VCaP (cell line): ENCODE measurements around the gene GPR160.

Source experiments
- H3K27ac ChIP-seq: fragments of 450-650 bp; 2 replicates; pipeline ENCODE4 v1.5.1; 2017
- CTCF ChIP-seq: fragments of 450-650 bp; conservative IDR thresholded peaks from 2 replicates; pipeline ENCODE4 v1.5.1; 2017; ENCODE audit warnings: mild to moderate bottlenecking, moderate library complexity

GPR160 gene

GRCh38 chr3:170096342-170096741 lies 58.5 kb downstream of the GPR160 start:
- TF ChIP-seq CTCF: no peak
- H3K27ac ChIP-seq: no peak overlapping the region

- no peak for TF ChIP-seq CTCF
These were observed 61.0 kb downstream of the GPR160 start for GRCh38 chr3:170098753-170099152.

GRCh38 chr3:170100944-170101343 lies 63.1 kb downstream of the GPR160 start:
- no peak for TF ChIP-seq CTCF
- H3K27ac ChIP-seq: peak overlapping the region; percentile 2; the same call in 1 of the 2 replicates

More at GRCh38 chr3:170098753-170099152, 61.0 kb downstream of the GPR160 start:
- no peak overlapping the region for H3K27ac ChIP-seq

- H3K27ac ChIP-seq: no peak overlapping the region
- no peak for TF ChIP-seq CTCF
These were observed 64.6 kb downstream of the GPR160 start for GRCh38 chr3:170102431-170102830.

GRCh38 chr3:170107941-170108340 lies 70.1 kb downstream of the GPR160 start:
- H3K27ac ChIP-seq: no peak overlapping the region
- no peak for TF ChIP-seq CTCF

- no peak overlapping the region for H3K27ac ChIP-seq
- no peak for TF ChIP-seq CTCF
These were observed 71.2 kb downstream of the GPR160 start for GRCh38 chr3:170108955-170109354.

GRCh38 chr3:170109579-170110293 lies 71.9 kb downstream of the GPR160 start:
- no peak for TF ChIP-seq CTCF
- H3K27ac ChIP-seq: 0 out of 2 replicates have a peak overlapping the region, but pooled peaks have one; percentile 13
